ENCODE results near the gene ABCC1.

DNA sequence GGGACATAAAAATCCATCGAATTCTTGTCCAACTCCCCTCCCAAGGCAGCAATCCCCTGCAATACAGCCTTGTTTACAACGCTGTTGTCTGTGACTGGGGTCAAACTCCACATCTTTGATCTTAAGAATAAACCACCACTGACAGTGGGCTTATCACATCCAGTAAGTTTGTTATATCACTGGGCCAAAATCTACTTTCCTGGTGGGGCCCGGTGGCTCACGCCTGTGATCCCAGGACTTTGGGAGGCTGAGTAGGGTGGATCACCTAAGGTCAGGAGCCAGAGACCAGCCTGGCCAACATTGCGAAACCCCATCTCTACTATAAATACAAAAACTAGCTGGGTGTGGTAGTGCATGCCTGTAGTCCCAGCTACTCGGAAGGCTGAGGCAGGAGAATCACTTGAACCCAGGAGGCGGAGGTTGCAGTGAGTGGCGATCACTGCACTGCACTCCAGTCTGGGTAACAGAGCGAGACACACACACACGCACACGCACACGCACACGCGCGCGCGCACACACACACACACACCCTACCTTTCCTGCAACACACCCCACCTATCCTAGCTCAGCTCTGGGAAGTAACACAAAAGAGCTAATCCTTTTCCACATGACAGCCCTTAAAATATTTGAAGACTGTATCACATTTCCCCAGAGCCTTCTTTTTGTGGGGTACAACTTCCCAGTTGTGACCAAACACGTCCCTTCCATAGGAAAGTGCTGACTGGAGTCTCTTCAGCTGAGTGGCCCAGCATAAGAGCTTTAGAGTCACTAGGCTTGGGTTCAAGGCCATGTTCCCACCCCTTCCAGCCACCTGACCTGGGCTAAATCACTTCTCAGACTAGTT, 20.9 kb upstream of the ABCC1 start:
- TF ChIP-seq, protein P1, sequence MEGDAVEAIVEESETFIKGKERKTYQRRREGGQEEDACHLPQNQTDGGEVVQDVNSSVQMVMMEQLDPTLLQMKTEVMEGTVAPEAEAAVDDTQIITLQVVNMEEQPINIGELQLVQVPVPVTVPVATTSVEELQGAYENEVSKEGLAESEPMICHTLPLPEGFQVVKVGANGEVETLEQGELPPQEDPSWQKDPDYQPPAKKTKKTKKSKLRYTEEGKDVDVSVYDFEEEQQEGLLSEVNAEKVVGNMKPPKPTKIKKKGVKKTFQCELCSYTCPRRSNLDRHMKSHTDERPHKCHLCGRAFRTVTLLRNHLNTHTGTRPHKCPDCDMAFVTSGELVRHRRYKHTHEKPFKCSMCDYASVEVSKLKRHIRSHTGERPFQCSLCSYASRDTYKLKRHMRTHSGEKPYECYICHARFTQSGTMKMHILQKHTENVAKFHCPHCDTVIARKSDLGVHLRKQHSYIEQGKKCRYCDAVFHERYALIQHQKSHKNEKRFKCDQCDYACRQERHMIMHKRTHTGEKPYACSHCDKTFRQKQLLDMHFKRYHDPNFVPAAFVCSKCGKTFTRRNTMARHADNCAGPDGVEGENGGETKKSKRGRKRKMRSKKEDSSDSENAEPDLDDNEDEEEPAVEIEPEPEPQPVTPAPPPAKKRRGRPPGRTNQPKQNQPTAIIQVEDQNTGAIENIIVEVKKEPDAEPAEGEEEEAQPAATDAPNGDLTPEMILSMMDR (IDR thresholded peaks at IDR 0.05; ENCODE audit: poor library complexity, severe bottlenecking) = no peak
- TF ChIP-seq SMC3 (conservative IDR thresholded peaks at IDR 0.05; ENCODE audit: poor library complexity) (no peak), POLR2AphosphoS5 (IDR thresholded peaks at IDR 0.05) (no peak), EZH2 (IDR thresholded peaks at IDR 0.05; ENCODE audit: borderline replicate concordance, insufficient read depth, low read length, poor library complexity, severe bottlenecking) (no peak), EP300 (conservative IDR thresholded peaks at IDR 0.05; ENCODE audit: poor library complexity, severe bottlenecking) (no peak)
- TF ChIP-seq, protein P2, sequence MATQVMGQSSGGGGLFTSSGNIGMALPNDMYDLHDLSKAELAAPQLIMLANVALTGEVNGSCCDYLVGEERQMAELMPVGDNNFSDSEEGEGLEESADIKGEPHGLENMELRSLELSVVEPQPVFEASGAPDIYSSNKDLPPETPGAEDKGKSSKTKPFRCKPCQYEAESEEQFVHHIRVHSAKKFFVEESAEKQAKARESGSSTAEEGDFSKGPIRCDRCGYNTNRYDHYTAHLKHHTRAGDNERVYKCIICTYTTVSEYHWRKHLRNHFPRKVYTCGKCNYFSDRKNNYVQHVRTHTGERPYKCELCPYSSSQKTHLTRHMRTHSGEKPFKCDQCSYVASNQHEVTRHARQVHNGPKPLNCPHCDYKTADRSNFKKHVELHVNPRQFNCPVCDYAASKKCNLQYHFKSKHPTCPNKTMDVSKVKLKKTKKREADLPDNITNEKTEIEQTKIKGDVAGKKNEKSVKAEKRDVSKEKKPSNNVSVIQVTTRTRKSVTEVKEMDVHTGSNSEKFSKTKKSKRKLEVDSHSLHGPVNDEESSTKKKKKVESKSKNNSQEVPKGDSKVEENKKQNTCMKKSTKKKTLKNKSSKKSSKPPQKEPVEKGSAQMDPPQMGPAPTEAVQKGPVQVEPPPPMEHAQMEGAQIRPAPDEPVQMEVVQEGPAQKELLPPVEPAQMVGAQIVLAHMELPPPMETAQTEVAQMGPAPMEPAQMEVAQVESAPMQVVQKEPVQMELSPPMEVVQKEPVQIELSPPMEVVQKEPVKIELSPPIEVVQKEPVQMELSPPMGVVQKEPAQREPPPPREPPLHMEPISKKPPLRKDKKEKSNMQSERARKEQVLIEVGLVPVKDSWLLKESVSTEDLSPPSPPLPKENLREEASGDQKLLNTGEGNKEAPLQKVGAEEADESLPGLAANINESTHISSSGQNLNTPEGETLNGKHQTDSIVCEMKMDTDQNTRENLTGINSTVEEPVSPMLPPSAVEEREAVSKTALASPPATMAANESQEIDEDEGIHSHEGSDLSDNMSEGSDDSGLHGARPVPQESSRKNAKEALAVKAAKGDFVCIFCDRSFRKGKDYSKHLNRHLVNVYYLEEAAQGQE (IDR thresholded peaks at IDR 0.05; ENCODE audit: borderline replicate concordance) = no peak
